K562 (cell line): Measurements from ENCODE around the gene LY6G6C. TPM values are rescaled to one million over a fixed set of nuclear protein-coding genes. Genes with fewer than 3 reads are reported as not detected.
A peak's percentile ranks its signal among the peaks of the same experiment; 100 is the strongest.

ENCODE experiments used
- ARHGAP35 ChIP-seq: fragments of 450-650 bp; IDR thresholded peaks from 2 replicates; pipeline ENCODE4 v1.6.1; 2018; ENCODE audit not compliant: partially characterized antibody
- BDP1 ChIP-seq: IDR thresholded peaks from 3 replicates; pipeline ENCODE4 v1.6.1; 2011; ENCODE audit not compliant: insufficient read length, insufficient read depth
- CHCHD3 ChIP-seq: fragments of 250-450 bp; sonication (Bioruptor Pico); IDR thresholded peaks from 2 replicates; pipeline ENCODE4 v2.1.2; 2022; ENCODE audit warnings: mild to moderate bottlenecking
- E2F5 ChIP-seq: sonication (generic); formaldehyde crosslinking; IDR thresholded peaks from 2 replicates; pipeline ENCODE4 v1.8.0; 2022; ENCODE audit warnings: mild to moderate bottlenecking, missing genetic modification reagents
- EGR1 ChIP-seq: fragments of 450-650 bp; conservative IDR thresholded peaks from 2 replicates; pipeline ENCODE4 v1.6.1; 2017; ENCODE audit warnings: mild to moderate bottlenecking
- ETS2 ChIP-seq: IDR thresholded peaks from 2 replicates; pipeline ENCODE4 v1.6.1; 2016; ENCODE audit warnings: borderline replicate concordance, missing genetic modification characterization, mild to moderate bottlenecking, moderate library complexity, missing compliant biosample characterization; ENCODE audit not compliant: poor library complexity, severe bottlenecking
- HNRNPK ChIP-seq: fragments of 200-400 bp; formaldehyde crosslinking; IDR thresholded peaks from one replicate; pipeline ENCODE4 v1.6.1; 2018; ENCODE audit warnings: mild to moderate bottlenecking, low read depth, low read length; ENCODE audit not compliant: poor library complexity, severe bottlenecking
- MCM3 ChIP-seq: fragments of 450-650 bp; IDR thresholded peaks from 2 replicates; pipeline ENCODE4 v1.6.1; 2016
- MTF1 ChIP-seq: fragments of 250-450 bp; sonication (Bioruptor Pico); IDR thresholded peaks from 2 replicates; pipeline ENCODE4 v1.9.0; 2021; ENCODE audit warnings: moderate library complexity, mild to moderate bottlenecking, inconsistent platforms, borderline replicate concordance
- NFE2L1 ChIP-seq: fragments of 450-650 bp; IDR thresholded peaks from 2 replicates; pipeline ENCODE4 v1.6.1; 2016; ENCODE audit warnings: missing genetic modification characterization, low read depth, mild to moderate bottlenecking, missing compliant biosample characterization, moderate library complexity, borderline replicate concordance
- PATZ1 ChIP-seq: fragments of 250-450 bp; sonication (Bioruptor Pico); IDR thresholded peaks from 2 replicates; pipeline ENCODE4 v1.5.0; 2020; ENCODE audit warnings: mild to moderate bottlenecking, borderline replicate concordance
- RBM14 ChIP-seq: fragments of 200-400 bp; formaldehyde crosslinking; IDR thresholded peaks from 2 replicates; pipeline ENCODE4 v1.6.1; 2018; ENCODE audit warnings: low read depth, mild to moderate bottlenecking, low read length, moderate library complexity, borderline replicate concordance; ENCODE audit not compliant: insufficient read depth
- RFX5 ChIP-seq: IDR thresholded peaks from 2 replicates; pipeline ENCODE4 v1.6.1; 2011; ENCODE audit warnings: low read depth, mild to moderate bottlenecking, improper control_type of control experiment, low read length
- SMARCA4 ChIP-seq: fragments of 450-650 bp; IDR thresholded peaks from 2 replicates; pipeline ENCODE4 v1.6.1; 2016
- SNAPC5 ChIP-seq: fragments of 250-450 bp; sonication (Bioruptor Pico); IDR thresholded peaks from 2 replicates; pipeline ENCODE4 v1.8.0; 2021; ENCODE audit warnings: moderate library complexity, mild to moderate bottlenecking, inconsistent platforms
- TGIF2 ChIP-seq: sonication (generic); formaldehyde crosslinking; IDR thresholded peaks from 2 replicates; pipeline ENCODE4 v1.8.1; 2022; ENCODE audit warnings: mild to moderate bottlenecking, missing genetic modification reagents, moderate library complexity
- ZBTB43 ChIP-seq: sonication (generic); formaldehyde crosslinking; IDR thresholded peaks from 2 replicates; pipeline ENCODE4 v1.8.0; 2023; ENCODE audit warnings: mild to moderate bottlenecking, missing genetic modification reagents
- ZBTB9 ChIP-seq: fragments of 450-650 bp; formaldehyde crosslinking; IDR thresholded peaks from 2 replicates; pipeline ENCODE4 v1.4.0; 2020; ENCODE audit warnings: mild to moderate bottlenecking, moderate library complexity
- ZNF124 ChIP-seq: sonication (generic); formaldehyde crosslinking; IDR thresholded peaks from 2 replicates; pipeline ENCODE4 v1.8.1; 2022; ENCODE audit warnings: missing genetic modification reagents
- ZNF174 ChIP-seq: fragments of 250-450 bp; sonication (Bioruptor Pico); IDR thresholded peaks from 2 replicates; pipeline ENCODE4 v1.4.0; 2020; ENCODE audit warnings: mild to moderate bottlenecking
- ZNF277 ChIP-seq: fragments of 250-450 bp; sonication (Bioruptor Pico); IDR thresholded peaks from 2 replicates; pipeline ENCODE4 v1.8.0; 2022; ENCODE audit warnings: inconsistent platforms, mild to moderate bottlenecking, moderate library complexity, borderline replicate concordance
- ZNF444 ChIP-seq: fragments of 250-450 bp; sonication (Bioruptor Pico); IDR thresholded peaks from 2 replicates; pipeline ENCODE4 v1.4.0; 2020; ENCODE audit warnings: mild to moderate bottlenecking, moderate library complexity
- polyA plus RNA-seq, 8 experiments: library from polyadenylated mRNA; depleted of rRNA in 4 of 8; stranded (reverse) in 5 of 8; unstranded in 3 of 8; fragments of >200 nt; fragmentation: Nextera tagmentation in 2 of 8; fragmentation: Illumina TruSeq in 1 of 8; extraction: Ambion mirVana in 2 of 8; extraction: Trizol in 1 of 8; gene quantifications; 2 replicates each; pipeline versions ENCODE4 v1.2.1 to v1.2.3, GENCODE V29; 2011 to 2014; ENCODE audit warnings: inconsistent platforms in 1 of 8, missing spikeins in 1 of 8
- total RNA-seq, 7 experiments: library from RNA; depleted of rRNA in 6 of 7; stranded (reverse); fragments of >200 nt in 6 of 7; fragmentation: Illumina TruSeq in 2 of 7; extraction: Trizol in 2 of 7; gene quantifications; 2 replicates each; pipeline versions ENCODE4 v1.2.1 to v1.2.3, GENCODE V29; 2011 to 2021; ENCODE audit warnings: low replicate concordance in 1 of 7

Gene LY6G6C
- total and polyA plus RNA-seq, 9 of the 15 experiments (the other 6 are each of a cell fraction or from before 2014, with no cell fraction given) = 0.06 to 0.20 TPM; not detected in 7

GRCh38 chr6:31734821-31735406, 13.4 kb upstream of the LY6G6C start (continued):
- TF ChIP-seq ZNF277 (CRISPR knock-in tag) (no peak), MTF1 (CRISPR knock-in tag) (0 out of 2 replicates have a peak, but pooled peaks have one; percentile 34), E2F5 (CRISPR knock-in tag) (peak; percentile 84), ZNF174 (no peak), ZNF444 (no peak), CHCHD3 (CRISPR knock-in tag) (no peak), ETS2 (tag) (peak; percentile 73), ZBTB43 (CRISPR knock-in tag) (no peak), MCM3 (no peak), NFE2L1 (no peak), EGR1 (no peak), ARHGAP35 (peak; percentile 85), SNAPC5 (no peak), RFX5 (no peak), TGIF2 (no peak), HNRNPK (no peak), BDP1 (no peak), RBM14 (no peak), ZBTB9 (CRISPR knock-in tag) (peak; percentile 19; the same call in 1 of the 2 replicates), SMARCA4 (no peak), PATZ1 (0 out of 2 replicates have a peak, but pooled peaks have one; percentile 29), ZNF124 (no peak)
